Activated CD4-positive, alpha-beta T cell treated with anti-CD3 and anti-CD28 coated beads, Interleukin-2, amount 50 U/mL, for 4 hours (primary cell): ENCODE data around the gene HCLS1.
"Not testable (repeated sequence)": the region's sequence is repeated elsewhere in the genome, so short reads cannot be mapped to it uniquely, and the experiment has no call there.

Experiments
- DNase-seq, 2 experiments: peaks; one replicate each; pipeline ENCODE4 v3.0.0-alpha.2; 2020

The HCLS1 gene

GRCh38 chr3:121594850-121595249 lies 65.9 kb downstream of the HCLS1 start:
- no peak for DNase-seq

- not testable (repeated sequence) for DNase-seq
These were observed 66.9 kb downstream of the HCLS1 start for GRCh38 chr3:121593806-121594205.

GRCh38 chr3:121592856-121593702 lies 67.6 kb downstream of the HCLS1 start, which contains the start of gene FBXO40:
TSS of gene FBXO40 (plus strand) at chr3:121593379. CDS start at chr3:121620576, 27,197 bp downstream.
- DNase-seq, result no peak

GRCh38 chr3:121584418-121584817 lies 76.3 kb downstream of the HCLS1 start:
- DNase-seq, result no peak

GRCh38 chr3:121581691-121582090 lies 79.0 kb downstream of the HCLS1 start:
- DNase-seq, result no peak
